Liver (tissue), 9 donors: ENCODE results near the gene PCNP. TPM values are rescaled to one million over a fixed set of nuclear protein-coding genes. Genes with fewer than 3 reads are reported as not detected.

Experiments
- DNase-seq: peaks from one replicate; pipeline ENCODE4 v3.0.0-alpha.2; 2017; ENCODE audit warnings: low spot score
- H3K27ac ChIP-seq, 2 donors: one replicate each; pipeline ENCODE4 v1.7.0; 2013; ENCODE audit warnings: inconsistent platforms in 2 of 2, low read length in 2 of 2, control low read depth in 1 of 2, low read depth in 1 of 2, mild to moderate bottlenecking in 1 of 2
- H3K27me3 ChIP-seq, 4 donors: one replicate each; pipeline versions ENCODE4 v1.6.1 to v1.7.0; 2013; ENCODE audit warnings: low read length in 3 of 4, inconsistent platforms in 1 of 4, mild to moderate bottlenecking in 1 of 4, moderate library complexity in 1 of 4; ENCODE audit not compliant: control insufficient read depth in 4 of 4, insufficient read depth in 4 of 4
- H3K36me3 ChIP-seq, 4 donors: one replicate each; pipeline versions ENCODE4 v1.6.1 to v1.7.0; 2013; ENCODE audit warnings: low read length in 3 of 4, mild to moderate bottlenecking in 3 of 4, low read depth in 1 of 4, moderate library complexity in 1 of 4; ENCODE audit not compliant: control insufficient read depth in 4 of 4, insufficient read depth in 3 of 4
- H3K4me1 ChIP-seq, 4 donors: one replicate each; pipeline versions ENCODE4 v1.6.1 to v1.7.0; 2013; ENCODE audit warnings: low read length in 3 of 4, mild to moderate bottlenecking in 3 of 4, moderate library complexity in 1 of 4; ENCODE audit not compliant: control insufficient read depth in 4 of 4, insufficient read depth in 4 of 4
- H3K4me3 ChIP-seq, 3 donors: one replicate each; pipeline versions ENCODE4 v1.6.1 to v1.7.0; 2013; ENCODE audit warnings: low read length in 3 of 3, control low read depth in 1 of 3, low read depth in 1 of 3, mild to moderate bottlenecking in 1 of 3
- H3K9ac ChIP-seq, 2 donors: one replicate each; pipeline ENCODE4 v1.7.0; 2013; ENCODE audit warnings: low read length in 2 of 2, mild to moderate bottlenecking in 2 of 2, moderate library complexity in 2 of 2, control low read depth in 1 of 2, low read depth in 1 of 2
- H3K9me3 ChIP-seq, 4 donors: one replicate each; pipeline versions ENCODE4 v1.6.1 to v1.7.0; 2013; ENCODE audit warnings: low read length in 3 of 4; ENCODE audit not compliant: control insufficient read depth in 4 of 4
- CTCF ChIP-seq: fragments of 150-350 bp; IDR thresholded peaks from 2 replicates; pipeline ENCODE4 v1.5.1; 2017; ENCODE audit warnings: improper control_type of control experiment, low read depth, low read length; ENCODE audit not compliant: missing input control
- FOXA1 ChIP-seq: IDR thresholded peaks from 2 replicates; pipeline ENCODE4 v1.6.1; 2016; ENCODE audit warnings: antibody characterized with exemption
- GABPA ChIP-seq, 2 donors: IDR thresholded peaks in 1 of 2; conservative IDR thresholded peaks in 1 of 2; 2 replicates each; pipeline ENCODE4 v1.6.1; 2016; ENCODE audit warnings: antibody characterized with exemption in 2 of 2, mild to moderate bottlenecking in 1 of 2, moderate library complexity in 1 of 2
- HNF4A ChIP-seq, 2 donors: conservative IDR thresholded peaks; 2 replicates each; pipeline ENCODE4 v1.6.1; 2016; ENCODE audit warnings: antibody characterized with exemption in 2 of 2, mild to moderate bottlenecking in 2 of 2
- HNF4G ChIP-seq: IDR thresholded peaks from 2 replicates; pipeline ENCODE4 v1.6.1; 2016; ENCODE audit warnings: antibody characterized with exemption
- JUND ChIP-seq, 2 donors: IDR thresholded peaks; 2 replicates each; pipeline ENCODE4 v1.6.1; 2016; ENCODE audit warnings: antibody characterized with exemption in 2 of 2
- MAX ChIP-seq: IDR thresholded peaks from 2 replicates; pipeline ENCODE4 v1.6.1; 2016; ENCODE audit warnings: antibody characterized with exemption
- REST ChIP-seq: IDR thresholded peaks from 2 replicates; pipeline ENCODE4 v1.6.1; 2016; ENCODE audit warnings: antibody characterized with exemption, mild to moderate bottlenecking
- SP1 ChIP-seq: IDR thresholded peaks from 2 replicates; pipeline ENCODE4 v1.6.1; 2018; ENCODE audit warnings: antibody characterized with exemption, mild to moderate bottlenecking
- TAF1 ChIP-seq: conservative IDR thresholded peaks from 2 replicates; pipeline ENCODE4 v1.6.1; 2016; ENCODE audit warnings: antibody characterized with exemption, mild to moderate bottlenecking
- YY1 ChIP-seq: IDR thresholded peaks from 2 replicates; pipeline ENCODE4 v1.6.1; 2016; ENCODE audit warnings: antibody characterized with exemption, mild to moderate bottlenecking
- WGBS: extraction: QIAGEN DNeasy Blood & Tissue Kit; methylation state at CpG from one replicate; pipeline ENCODE4 v1.1.7; 2013; 5-methylcytosine and 5-hydroxymethylcytosine counted together
- polyA plus RNA-seq, 2 donors: library from polyadenylated mRNA; stranded (reverse) in 1 of 2; unstranded in 1 of 2; fragments of 200-250 nt in 1 of 2; fragments of >200 nt in 1 of 2; fragmentation: Nextera tagmentation in 1 of 2; extraction: Ambion mirVana in 1 of 2; gene quantifications; one replicate each; pipeline versions ENCODE4 v1.2.1 to v1.2.3, GENCODE V29; 2013 to 2015
- total RNA-seq, 2 donors: library from RNA; depleted of rRNA; stranded (reverse); fragments of >200 nt; gene quantifications; one replicate each; pipeline ENCODE4 v1.2.3, GENCODE V29; 2014
- donor health status: healthy.
- donor health status: healthy.
- donor health status: healthy.
- donor health status: healthy.
- donor health status: healthy.

PCNP gene
- total and polyA plus RNA-seq, 4 donors = 28.2 to 59.3 (median 34.5) TPM

GRCh38 chr3:101531473-101532086 lies 42.4 kb upstream of the PCNP start:
- WGBS = 58% methylated on average over 2 of the region's 2 CpGs
- no peak overlapping the region for H3K4me3 ChIP-seq
- H3K9ac ChIP-seq = no peak overlapping the region
- no peaks in the 10 kb centered on the region for H3K4me1 ChIP-seq
- H3K36me3 ChIP-seq = no peaks in the 10 kb centered on the region
- no peak for DNase-seq
- no peak for TF ChIP-seq SP1
- no peak for TF ChIP-seq JUND (IDR thresholded peaks at IDR 0.05)
- no peak for TF ChIP-seq CTCF
- TF ChIP-seq YY1 = no peak
- TF ChIP-seq MAX = no peak
- no peak for TF ChIP-seq REST
- TF ChIP-seq GABPA (IDR thresholded peaks at IDR 0.05 in 1 of 2, conservative IDR thresholded peaks at IDR 0.05 in 1 of 2) = no peak
- H3K9me3 ChIP-seq = peaks cover 0 to 5% (median 3%) of the 10 kb centered on the region in 4 donors
- H3K27ac ChIP-seq = no peak overlapping the region
- H3K27me3 ChIP-seq = peaks cover 0 to 7% (median 0%) of the 10 kb centered on the region in 4 donors

GRCh38 chr3:101532783-101533602 lies 41.0 kb upstream of the PCNP start:
- Histone ChIP-seq H3K4me3 (no peak overlapping the region), H3K27ac (no peak overlapping the region), H3K36me3 (no peaks in the 10 kb centered on the region), H3K27me3 (peaks cover 0 to 7% (median 0%) of the 10 kb centered on the region in 4 donors), H3K4me1 (no peaks in the 10 kb centered on the region), H3K9ac (no peak overlapping the region), H3K9me3 (peaks cover 0 to 5% (median 3%) of the 10 kb centered on the region in 4 donors)
- 75% methylated on average over 9 of the region's 9 CpGs for WGBS
- TF ChIP-seq TAF1 = no peak
- TF ChIP-seq JUND (IDR thresholded peaks at IDR 0.05) = no peak
- DNase-seq = no peak

- peaks cover 0 to 7% (median 0%) of the 10 kb centered on the region in 4 donors for H3K27me3 ChIP-seq
- peaks cover 0 to 5% (median 3%) of the 10 kb centered on the region in 4 donors for H3K9me3 ChIP-seq
- H3K9ac ChIP-seq = no peak overlapping the region
- no peak overlapping the region for H3K4me3 ChIP-seq
- H3K4me1 ChIP-seq = no peaks in the 10 kb centered on the region
- H3K36me3 ChIP-seq = no peaks in the 10 kb centered on the region
- no peak overlapping the region for H3K27ac ChIP-seq
- 86% methylated on average over 1 of the region's 1 CpG for WGBS
- no peak for DNase-seq
- TF ChIP-seq TAF1 = no peak
- no peak for TF ChIP-seq REST
- no peak for TF ChIP-seq MAX
- TF ChIP-seq SP1 = no peak
- no peak for TF ChIP-seq HNF4A (conservative IDR thresholded peaks at IDR 0.05)
- no peak for TF ChIP-seq FOXA1
- TF ChIP-seq HNF4G = no peak
- no peak for TF ChIP-seq CTCF
Measured at GRCh38 chr3:101533603-101533968, 40.4 kb upstream of the PCNP start.
